Retinal pigment epithelial cell (primary cell): ENCODE data around the gene KLF18.

ENCODE experiments used
- DNase-seq: peaks from one replicate; pipeline ENCODE4 v3.0.0-alpha.2; 2010; ENCODE audit warnings: low read depth
- H3K4me3 ChIP-seq: 2 replicates; pipeline ENCODE4 v1.5.1; 2011; ENCODE audit warnings: mild to moderate bottlenecking, low read length, control low read depth, moderate library complexity
- TF ChIP-seq, protein P1 (sequence below): conservative IDR thresholded peaks from 2 replicates; pipeline ENCODE4 v1.5.1; 2011; ENCODE audit warnings: low read depth, low read length, control low read depth, inconsistent platforms

KLF18 gene

GRCh38 chr1:44108971-44109370 lies 32.5 kb downstream of the KLF18 start:
- TF ChIP-seq, protein P1, sequence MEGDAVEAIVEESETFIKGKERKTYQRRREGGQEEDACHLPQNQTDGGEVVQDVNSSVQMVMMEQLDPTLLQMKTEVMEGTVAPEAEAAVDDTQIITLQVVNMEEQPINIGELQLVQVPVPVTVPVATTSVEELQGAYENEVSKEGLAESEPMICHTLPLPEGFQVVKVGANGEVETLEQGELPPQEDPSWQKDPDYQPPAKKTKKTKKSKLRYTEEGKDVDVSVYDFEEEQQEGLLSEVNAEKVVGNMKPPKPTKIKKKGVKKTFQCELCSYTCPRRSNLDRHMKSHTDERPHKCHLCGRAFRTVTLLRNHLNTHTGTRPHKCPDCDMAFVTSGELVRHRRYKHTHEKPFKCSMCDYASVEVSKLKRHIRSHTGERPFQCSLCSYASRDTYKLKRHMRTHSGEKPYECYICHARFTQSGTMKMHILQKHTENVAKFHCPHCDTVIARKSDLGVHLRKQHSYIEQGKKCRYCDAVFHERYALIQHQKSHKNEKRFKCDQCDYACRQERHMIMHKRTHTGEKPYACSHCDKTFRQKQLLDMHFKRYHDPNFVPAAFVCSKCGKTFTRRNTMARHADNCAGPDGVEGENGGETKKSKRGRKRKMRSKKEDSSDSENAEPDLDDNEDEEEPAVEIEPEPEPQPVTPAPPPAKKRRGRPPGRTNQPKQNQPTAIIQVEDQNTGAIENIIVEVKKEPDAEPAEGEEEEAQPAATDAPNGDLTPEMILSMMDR, result no peak
- DNase-seq, result no peak
- no peak overlapping the region for H3K4me3 ChIP-seq

- no peak for DNase-seq
- no peak overlapping the region for H3K4me3 ChIP-seq
- TF ChIP-seq, protein P1, result no peak
Observed at GRCh38 chr1:44108241-44108640, 33.2 kb downstream of the KLF18 start.

GRCh38 chr1:44105810-44106209 lies 35.6 kb downstream of the KLF18 start:
- DNase-seq, result no peak
- H3K4me3 ChIP-seq, result no peak overlapping the region
- TF ChIP-seq, protein P1, result no peak

DNA sequence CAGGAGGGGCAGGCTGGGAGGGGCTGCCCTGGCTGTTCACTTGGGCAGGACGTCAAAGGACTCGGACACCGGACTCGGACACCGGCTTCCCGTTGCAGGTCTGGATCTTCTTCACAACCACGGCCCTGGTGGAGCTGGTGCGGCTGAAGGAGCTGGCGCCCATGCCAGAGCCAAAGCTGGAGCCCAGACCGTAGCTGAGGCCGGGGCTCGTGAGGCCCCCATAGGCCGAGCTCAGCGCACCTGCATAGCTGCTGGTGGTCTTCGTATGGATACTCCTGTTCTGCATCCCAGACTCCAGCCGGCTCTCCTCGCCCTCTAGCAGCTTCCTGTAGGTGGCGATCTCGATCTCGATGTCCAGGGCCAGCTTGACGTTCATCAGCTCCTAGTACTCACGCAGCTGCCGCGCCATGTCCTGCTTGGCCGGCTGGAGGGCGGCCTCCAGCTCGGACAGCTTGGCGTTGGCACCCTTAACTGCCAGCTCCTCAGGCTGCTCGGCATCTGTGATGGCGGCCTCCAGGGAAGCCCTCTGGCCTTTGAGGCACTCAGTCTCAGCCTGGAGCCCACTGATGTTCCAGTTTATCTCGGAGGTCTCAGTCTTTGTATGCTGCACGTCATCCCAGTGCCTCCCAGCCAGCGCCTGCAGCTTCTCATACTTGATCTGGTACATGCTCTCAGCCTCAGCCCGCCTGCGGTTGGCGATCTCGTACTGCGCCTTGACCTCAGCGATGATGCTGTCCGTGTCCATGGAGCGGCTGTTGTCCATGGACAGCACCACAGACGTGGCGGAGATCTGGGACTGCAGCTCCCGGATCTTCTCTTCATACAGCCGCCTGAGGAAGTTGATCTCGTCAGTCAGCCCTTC lies 37.9 kb downstream of the KLF18 start:
- TF ChIP-seq, protein P1, result peak; percentile 44
- DNase-seq, result no peak

GRCh38 chr1:44101328-44101727 lies 40.1 kb downstream of the KLF18 start:
- DNase-seq, result no peak
- H3K4me3 ChIP-seq, result no peak overlapping the region
- TF ChIP-seq, protein P1, result no peak

More for the DNA sequence above, 37.9 kb downstream of the KLF18 start:
- no peak overlapping the region for H3K4me3 ChIP-seq

- no peak overlapping the region for H3K4me3 ChIP-seq
- no peak for DNase-seq
- TF ChIP-seq, protein P1, result no peak
Observed at GRCh38 chr1:44100183-44100868, 41.1 kb downstream of the KLF18 start.
